Gastroesophageal sphincter (tissue), 4 donors: ENCODE results near the gene ARPC1B. TPM values are rescaled to one million over a fixed set of nuclear protein-coding genes. Genes with fewer than 3 reads are reported as not detected.

Experiments
- ATAC-seq: fragments of 150-250 bp; one replicate; pipeline ENCODE4 v1.9.1; 2016; ENCODE audit warnings: mild to moderate bottlenecking, moderate library complexity
- H3K27ac ChIP-seq, 4 donors: fragments of 200-600 bp; sonication (generic) in 3 of 4; 1 replicate in 3 of 4; 2 replicates in 1 of 4; pipeline ENCODE4 v1.5.1; 2016 to 2019
- H3K27me3 ChIP-seq: fragments of 200-600 bp; sonication (generic); one replicate; pipeline ENCODE4 v1.5.1; 2019
- H3K36me3 ChIP-seq, 2 donors: fragments of 200-600 bp; sonication (generic); one replicate each; pipeline ENCODE4 v1.5.1; 2019; ENCODE audit warnings: control low read depth in 1 of 2
- H3K4me1 ChIP-seq, 3 donors: fragments of 200-600 bp; sonication (generic); 1 replicate in 2 of 3; 2 replicates in 1 of 3; pipeline ENCODE4 v1.5.1; 2016 to 2019; ENCODE audit warnings: control low read depth in 2 of 3
- H3K4me3 ChIP-seq, 2 donors: fragments of 200-600 bp; sonication (generic); one replicate each; pipeline ENCODE4 v1.5.1; 2019; ENCODE audit warnings: mild to moderate bottlenecking in 1 of 2, moderate library complexity in 1 of 2
- H3K9me3 ChIP-seq, 3 donors: fragments of 200-600 bp; sonication (generic); one replicate each; pipeline ENCODE4 v1.5.1; 2017 to 2019; ENCODE audit warnings: control low read depth in 2 of 3
- CTCF ChIP-seq, 4 experiments: fragments of 200-600 bp in 2 of 4; fragments of 450-650 bp in 2 of 4; sonication (generic) in 1 of 4; IDR thresholded peaks; one replicate each; pipeline ENCODE4 v1.5.1; 2017 to 2019; ENCODE audit warnings: antibody characterized with exemption in 4 of 4, mild to moderate bottlenecking in 2 of 4, moderate library complexity in 2 of 4
- EP300 ChIP-seq: sonication (generic); formaldehyde crosslinking; IDR thresholded peaks from one replicate; pipeline ENCODE4 v1.6.1; 2017; ENCODE audit warnings: antibody characterized with exemption, mild to moderate bottlenecking
- POLR2A ChIP-seq, 2 donors: fragments of 450-650 bp; IDR thresholded peaks; one replicate each; pipeline ENCODE4 v1.6.1; 2017; ENCODE audit warnings: antibody characterized with exemption in 2 of 2, mild to moderate bottlenecking in 2 of 2, moderate library complexity in 1 of 2
- POLR2AphosphoS5 ChIP-seq: sonication (generic); formaldehyde crosslinking; IDR thresholded peaks from one replicate; pipeline ENCODE4 v1.6.1; 2017; ENCODE audit warnings: antibody characterized with exemption
- WGBS, 2 donors: methylation state at CpG; one replicate each; pipeline ENCODE4 v1.1.5; 2018; ENCODE audit warnings: low coverage in 1 of 2; 5-methylcytosine and 5-hydroxymethylcytosine counted together
- total RNA-seq, 4 donors: library from RNA; depleted of rRNA; stranded (reverse); fragments of >200 nt; gene quantifications; one replicate each; pipeline ENCODE4 v1.1.0, GENCODE V29; 2016

ARPC1B gene
- total RNA-seq, 4 donors from 2014 or later = 69.9 to 158 (median 138) TPM

DNA sequence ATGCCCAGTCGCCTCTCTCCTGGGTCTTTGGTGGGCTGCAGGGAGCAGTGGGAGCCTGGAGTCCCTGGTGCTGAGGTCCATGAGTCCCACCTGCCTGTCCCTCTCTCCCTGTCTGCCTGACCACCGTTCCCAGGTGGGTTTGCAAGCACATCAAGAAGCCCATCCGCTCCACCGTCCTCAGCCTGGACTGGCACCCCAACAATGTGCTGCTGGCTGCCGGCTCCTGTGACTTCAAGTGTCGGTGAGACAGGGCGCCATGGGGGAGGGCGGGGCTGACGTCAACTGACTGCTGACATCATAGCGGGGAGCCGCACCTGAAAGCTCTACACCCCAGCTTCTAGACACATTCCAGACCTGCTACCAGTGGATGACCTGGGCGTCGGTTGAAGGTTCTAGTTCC, 15.2 kb downstream of the ARPC1B start:
- Histone ChIP-seq H3K9me3 (no peaks in the 10 kb centered on the region), H3K4me1 (peaks cover 0 to 25% (median 6%) of the 10 kb centered on the region in 3 donors), H3K27ac (no peak overlapping the region), H3K27me3 (no peaks in the 10 kb centered on the region), H3K36me3 (peaks cover 0 to 79% of the 10 kb centered on the region in 2 donors), H3K4me3 (no peak overlapping the region)
- ATAC-seq = no peak
- no peak for TF ChIP-seq POLR2A (IDR thresholded peaks at IDR 0.05)
- TF ChIP-seq POLR2AphosphoS5 = no peak
- TF ChIP-seq EP300 = no peak
- TF ChIP-seq CTCF (IDR thresholded peaks at IDR 0.05) = no peak
- WGBS, 2 donors = 100% methylated on average over 2 of the region's 13 CpGs; no CpG with 5 or more reads in 1 of the 2 donors

DNA sequence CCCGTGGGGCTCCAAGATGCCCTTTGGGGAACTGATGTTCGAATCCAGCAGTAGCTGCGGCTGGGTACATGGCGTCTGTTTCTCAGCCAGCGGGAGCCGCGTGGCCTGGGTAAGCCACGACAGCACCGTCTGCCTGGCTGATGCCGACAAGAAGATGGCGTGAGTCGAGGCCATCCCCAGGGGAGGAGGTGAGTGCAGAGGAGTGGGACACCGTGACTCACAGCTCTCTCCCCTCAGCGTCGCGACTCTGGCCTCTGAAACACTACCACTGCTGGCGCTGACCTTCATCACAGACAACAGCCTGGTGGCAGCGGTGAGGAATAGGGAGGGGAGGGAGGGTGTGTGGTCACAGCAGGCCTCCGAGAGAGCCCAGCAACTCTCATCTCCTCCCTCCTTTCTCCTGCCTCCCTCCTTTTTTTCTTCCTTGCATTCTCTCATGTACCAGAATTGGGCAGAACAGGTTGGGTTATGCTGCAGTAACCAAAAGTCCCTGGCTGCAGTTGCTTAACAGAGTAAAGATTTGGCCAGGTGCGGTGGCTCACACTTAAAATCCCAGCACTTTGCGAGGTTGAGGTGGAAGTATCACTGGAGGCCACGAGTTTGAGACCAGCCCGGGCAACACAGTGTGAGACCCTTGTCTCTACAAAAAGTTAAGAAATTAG, 16.5 kb downstream of the ARPC1B start:
- Histone ChIP-seq H3K9me3 (no peaks in the 10 kb centered on the region), H3K27ac (no peak overlapping the region), H3K36me3 (peaks cover 0 to 83% of the 10 kb centered on the region in 2 donors), H3K4me3 (no peak overlapping the region), H3K4me1 (peaks cover 0 to 25% (median 6%) of the 10 kb centered on the region in 3 donors), H3K27me3 (no peaks in the 10 kb centered on the region)
- WGBS, 2 donors = 90 to 96% methylated on average over 4 to 10 of the region's 23 CpGs
- no peak for TF ChIP-seq POLR2AphosphoS5
- no peak for TF ChIP-seq POLR2A (IDR thresholded peaks at IDR 0.05)
- TF ChIP-seq EP300 = no peak
- no peak for TF ChIP-seq CTCF (IDR thresholded peaks at IDR 0.05)
- no peak for ATAC-seq

DNA sequence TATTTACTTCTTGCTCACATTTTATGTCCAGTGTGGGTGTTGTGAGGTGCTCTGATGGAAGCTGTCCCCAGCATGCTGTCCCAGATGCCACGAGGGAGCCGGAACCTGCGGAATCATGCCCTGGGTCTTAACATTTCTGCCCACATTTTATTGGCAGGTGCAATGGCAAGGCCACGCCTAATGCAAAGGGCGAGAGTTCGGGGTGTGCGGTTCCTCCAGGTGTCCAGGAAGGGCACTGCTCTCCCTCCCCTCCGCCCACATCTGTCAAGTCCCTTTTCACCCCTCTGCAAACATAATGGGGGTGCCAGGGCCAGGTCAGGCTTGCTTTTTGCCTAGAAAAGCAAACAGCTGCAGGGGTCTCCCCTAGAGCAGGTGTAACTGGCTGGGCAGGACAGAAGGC, 17.5 kb downstream of the ARPC1B start:
- no peak for TF ChIP-seq EP300
- no peak for TF ChIP-seq POLR2AphosphoS5
- no peak for TF ChIP-seq POLR2A (IDR thresholded peaks at IDR 0.05)
- no peak for TF ChIP-seq CTCF (IDR thresholded peaks at IDR 0.05)
- H3K27me3 ChIP-seq = no peaks in the 10 kb centered on the region
- no peak for ATAC-seq
- no peaks in the 10 kb centered on the region for H3K9me3 ChIP-seq
- peak overlapping the region in 3 of 4 donors; percentile 78 to 84 (median 82) for H3K27ac ChIP-seq
- H3K4me3 ChIP-seq = peak overlapping the region in 1 of 2 donors; percentile 69
- H3K36me3 ChIP-seq = peaks cover 0 to 83% of the 10 kb centered on the region in 2 donors
- H3K4me1 ChIP-seq = peaks cover 0 to 25% (median 6%) of the 10 kb centered on the region in 3 donors
- WGBS, 2 donors = 81 to 90% methylated on average over 2 to 4 of the region's 8 CpGs

- peaks cover 0 to 25% (median 6%) of the 10 kb centered on the region in 3 donors for H3K4me1 ChIP-seq
- H3K4me3 ChIP-seq = peak overlapping the region; percentile 37 to 69
- no CpG with 5 or more reads among the region's 68 CpGs for WGBS, 2 donors
Observed at GRCh38 chr7:99392659-99393354, 18.3 kb downstream of the ARPC1B start.

More at GRCh38 chr7:99392659-99393354, 18.3 kb downstream of the ARPC1B start:
- H3K9me3 ChIP-seq = no peaks in the 10 kb centered on the region
- peak; percentile 90 for ATAC-seq
- H3K27ac ChIP-seq = peak overlapping the region in 3 of 4 donors; percentile 78 to 84 (median 82)
- peaks cover 0 to 83% of the 10 kb centered on the region in 2 donors for H3K36me3 ChIP-seq
- H3K27me3 ChIP-seq = no peaks in the 10 kb centered on the region
- TF ChIP-seq CTCF (IDR thresholded peaks at IDR 0.05) (no peak), POLR2AphosphoS5 (peak; percentile 60), POLR2A (IDR thresholded peaks at IDR 0.05) (no peak)
